ENCODE results near the gene DNAH2. TPM values are rescaled to one million over a fixed set of nuclear protein-coding genes. Genes with fewer than 3 reads are reported as not detected.

The DNAH2 gene
- total and polyA plus RNA-seq, 9 of the 15 experiments (the other 6 are each of a cell fraction or from before 2014, with no cell fraction given), result 0.03 TPM; not detected in 8

DNA sequence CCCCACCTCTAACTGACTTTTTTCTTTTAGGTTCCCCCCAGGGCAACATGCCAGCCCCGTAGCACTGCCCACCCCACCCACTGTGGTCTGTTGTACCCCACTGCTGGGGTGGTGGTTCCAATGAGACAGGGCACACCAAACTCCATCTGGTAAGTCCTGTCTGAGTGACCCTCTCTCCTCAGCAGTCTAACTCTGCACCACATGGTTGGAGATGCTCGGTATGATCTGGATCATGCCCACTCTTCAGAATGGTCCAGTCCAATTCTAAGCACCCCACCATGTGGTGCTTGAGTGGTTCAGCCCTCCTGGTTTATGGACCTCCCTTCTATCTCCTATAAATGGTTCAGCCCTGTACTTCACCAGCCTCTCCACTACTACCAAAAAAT, 122.3 kb downstream of the DNAH2 start:
- CTCF ChIA-PET (ENCODE audit: low intra/inter-chr PET ratio), result no interaction called here
- Histone ChIP-seq H3K4me1 (replicated peaks in 1 of 2; ENCODE audit: control insufficient read depth in 2 of 2, insufficient read depth in 2 of 2, low read length in 2 of 2) (peaks cover 42 to 66% of the 10 kb centered on the region in 2 experiments), H3K4me2 (ENCODE audit: insufficient read depth, low read length) (no peak overlapping the region), H3K9ac (ENCODE audit: insufficient read depth in 1 of 2, low read depth in 2 of 2, low read length in 2 of 2) (peak overlapping the region in 1 of 2 experiments; percentile 68; a peak in 1 of 4 replicates), H3K4me3 (no peak overlapping the region), H3K27me3 (ENCODE audit: control insufficient read depth in 2 of 2, insufficient read depth in 2 of 2, low read length in 2 of 2) (no peaks in the 10 kb centered on the region), H3K79me2 (ENCODE audit: control insufficient read depth, insufficient read depth, low read length) (peaks cover 53% of the 10 kb centered on the region), H3K9me1 (ENCODE audit: control insufficient read depth, insufficient read depth, low read length) (no peaks in the 10 kb centered on the region), H3K9me3 (replicated peaks; ENCODE audit: control insufficient read depth, insufficient read depth, low read depth, low read length) (no peaks in the 10 kb centered on the region), H3K36me3 (ENCODE audit: control insufficient read depth, insufficient read depth, low read length) (peaks cover 10% of the 10 kb centered on the region; the same call in 2 of the 3 replicates), H2AFZ (ENCODE audit: low read depth, low read length) (no peak overlapping the region), H3K27ac (ENCODE audit: extremely low read depth, low read depth, low read length) (peak overlapping the region; percentile 22; the same call in 1 of the 3 replicates), H4K20me1 (replicated peaks; ENCODE audit: control insufficient read depth, insufficient read depth, low read length) (peaks cover under 1% of the 10 kb centered on the region)
- BruUV-seq (replicated peaks), result no TSS peak
- 64% methylated on average over 2 of the region's 2 CpGs for WGBS (ENCODE audit: insufficient coverage, low coverage, missing lambda C conversion rate)
- intact Hi-C loops (cut with micrococcal nuclease), result loop anchor here (10.0 kb wide), 2 partner anchors 55 to 285 kb away; partner anchors contain the start of gene HES7
- DNase-seq (ENCODE audit: extremely low read depth in 1 of 4, low spot score in 3 of 4) (peak in 2 of 4 experiments; percentile 10 to 37), ATAC-seq (no peak), FAIRE-seq (no peak)
- POLR2A ChIA-PET, result no interaction called here
- in situ Hi-C loops (cut with MboI), result no loop called here
- no peak for TF ChIP-seq BCL6 (CRISPR knock-in tag; IDR thresholded peaks at IDR 0.05)
- no peak for TF ChIP-seq LCOR (CRISPR knock-in tag; IDR thresholded peaks at IDR 0.05)
- TF ChIP-seq DMBX1 (CRISPR knock-in tag; IDR thresholded peaks at IDR 0.05; ENCODE audit: borderline replicate concordance), result no peak
- TF ChIP-seq, protein P1, sequence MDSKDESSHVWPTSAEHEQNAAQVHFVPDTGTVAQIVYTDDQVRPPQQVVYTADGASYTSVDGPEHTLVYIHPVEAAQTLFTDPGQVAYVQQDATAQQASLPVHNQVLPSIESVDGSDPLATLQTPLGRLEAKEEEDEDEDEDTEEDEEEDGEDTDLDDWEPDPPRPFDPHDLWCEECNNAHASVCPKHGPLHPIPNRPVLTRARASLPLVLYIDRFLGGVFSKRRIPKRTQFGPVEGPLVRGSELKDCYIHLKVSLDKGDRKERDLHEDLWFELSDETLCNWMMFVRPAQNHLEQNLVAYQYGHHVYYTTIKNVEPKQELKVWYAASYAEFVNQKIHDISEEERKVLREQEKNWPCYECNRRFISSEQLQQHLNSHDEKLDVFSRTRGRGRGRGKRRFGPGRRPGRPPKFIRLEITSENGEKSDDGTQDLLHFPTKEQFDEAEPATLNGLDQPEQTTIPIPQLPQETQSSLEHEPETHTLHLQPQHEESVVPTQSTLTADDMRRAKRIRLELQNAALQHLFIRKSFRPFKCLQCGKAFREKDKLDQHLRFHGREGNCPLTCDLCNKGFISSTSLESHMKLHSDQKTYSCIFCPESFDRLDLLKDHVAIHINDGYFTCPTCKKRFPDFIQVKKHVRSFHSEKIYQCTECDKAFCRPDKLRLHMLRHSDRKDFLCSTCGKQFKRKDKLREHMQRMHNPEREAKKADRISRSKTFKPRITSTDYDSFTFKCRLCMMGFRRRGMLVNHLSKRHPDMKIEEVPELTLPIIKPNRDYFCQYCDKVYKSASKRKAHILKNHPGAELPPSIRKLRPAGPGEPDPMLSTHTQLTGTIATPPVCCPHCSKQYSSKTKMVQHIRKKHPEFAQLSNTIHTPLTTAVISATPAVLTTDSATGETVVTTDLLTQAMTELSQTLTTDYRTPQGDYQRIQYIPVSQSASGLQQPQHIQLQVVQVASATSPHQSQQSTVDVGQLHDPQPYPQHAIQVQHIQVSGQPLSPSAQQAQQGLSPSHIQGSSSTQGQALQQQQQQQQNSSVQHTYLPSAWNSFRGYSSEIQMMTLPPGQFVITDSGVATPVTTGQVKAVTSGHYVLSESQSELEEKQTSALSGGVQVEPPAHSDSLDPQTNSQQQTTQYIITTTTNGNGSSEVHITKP (IDR thresholded peaks at IDR 0.05; ENCODE audit: partially characterized antibody), result peak; percentile 99
- TF ChIP-seq PHF20 (IDR thresholded peaks at IDR 0.05; ENCODE audit: partially characterized antibody), result no peak
- no peak for TF ChIP-seq BRCA1 (IDR thresholded peaks at IDR 0.05)
- no peak for TF ChIP-seq BRCA1 (CRISPR knock-in tag; IDR thresholded peaks at IDR 0.05)
- no peak for TF ChIP-seq ZFPM2 (CRISPR knock-in tag; IDR thresholded peaks at IDR 0.05)
- no peak for TF ChIP-seq MTF1 (CRISPR knock-in tag; IDR thresholded peaks at IDR 0.05; ENCODE audit: borderline replicate concordance)
- TF ChIP-seq, protein P2, sequence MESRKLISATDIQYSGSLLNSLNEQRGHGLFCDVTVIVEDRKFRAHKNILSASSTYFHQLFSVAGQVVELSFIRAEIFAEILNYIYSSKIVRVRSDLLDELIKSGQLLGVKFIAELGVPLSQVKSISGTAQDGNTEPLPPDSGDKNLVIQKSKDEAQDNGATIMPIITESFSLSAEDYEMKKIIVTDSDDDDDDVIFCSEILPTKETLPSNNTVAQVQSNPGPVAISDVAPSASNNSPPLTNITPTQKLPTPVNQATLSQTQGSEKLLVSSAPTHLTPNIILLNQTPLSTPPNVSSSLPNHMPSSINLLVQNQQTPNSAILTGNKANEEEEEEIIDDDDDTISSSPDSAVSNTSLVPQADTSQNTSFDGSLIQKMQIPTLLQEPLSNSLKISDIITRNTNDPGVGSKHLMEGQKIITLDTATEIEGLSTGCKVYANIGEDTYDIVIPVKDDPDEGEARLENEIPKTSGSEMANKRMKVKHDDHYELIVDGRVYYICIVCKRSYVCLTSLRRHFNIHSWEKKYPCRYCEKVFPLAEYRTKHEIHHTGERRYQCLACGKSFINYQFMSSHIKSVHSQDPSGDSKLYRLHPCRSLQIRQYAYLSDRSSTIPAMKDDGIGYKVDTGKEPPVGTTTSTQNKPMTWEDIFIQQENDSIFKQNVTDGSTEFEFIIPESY (CRISPR knock-in tag; IDR thresholded peaks at IDR 0.05), result no peak
- TF ChIP-seq, protein P3, sequence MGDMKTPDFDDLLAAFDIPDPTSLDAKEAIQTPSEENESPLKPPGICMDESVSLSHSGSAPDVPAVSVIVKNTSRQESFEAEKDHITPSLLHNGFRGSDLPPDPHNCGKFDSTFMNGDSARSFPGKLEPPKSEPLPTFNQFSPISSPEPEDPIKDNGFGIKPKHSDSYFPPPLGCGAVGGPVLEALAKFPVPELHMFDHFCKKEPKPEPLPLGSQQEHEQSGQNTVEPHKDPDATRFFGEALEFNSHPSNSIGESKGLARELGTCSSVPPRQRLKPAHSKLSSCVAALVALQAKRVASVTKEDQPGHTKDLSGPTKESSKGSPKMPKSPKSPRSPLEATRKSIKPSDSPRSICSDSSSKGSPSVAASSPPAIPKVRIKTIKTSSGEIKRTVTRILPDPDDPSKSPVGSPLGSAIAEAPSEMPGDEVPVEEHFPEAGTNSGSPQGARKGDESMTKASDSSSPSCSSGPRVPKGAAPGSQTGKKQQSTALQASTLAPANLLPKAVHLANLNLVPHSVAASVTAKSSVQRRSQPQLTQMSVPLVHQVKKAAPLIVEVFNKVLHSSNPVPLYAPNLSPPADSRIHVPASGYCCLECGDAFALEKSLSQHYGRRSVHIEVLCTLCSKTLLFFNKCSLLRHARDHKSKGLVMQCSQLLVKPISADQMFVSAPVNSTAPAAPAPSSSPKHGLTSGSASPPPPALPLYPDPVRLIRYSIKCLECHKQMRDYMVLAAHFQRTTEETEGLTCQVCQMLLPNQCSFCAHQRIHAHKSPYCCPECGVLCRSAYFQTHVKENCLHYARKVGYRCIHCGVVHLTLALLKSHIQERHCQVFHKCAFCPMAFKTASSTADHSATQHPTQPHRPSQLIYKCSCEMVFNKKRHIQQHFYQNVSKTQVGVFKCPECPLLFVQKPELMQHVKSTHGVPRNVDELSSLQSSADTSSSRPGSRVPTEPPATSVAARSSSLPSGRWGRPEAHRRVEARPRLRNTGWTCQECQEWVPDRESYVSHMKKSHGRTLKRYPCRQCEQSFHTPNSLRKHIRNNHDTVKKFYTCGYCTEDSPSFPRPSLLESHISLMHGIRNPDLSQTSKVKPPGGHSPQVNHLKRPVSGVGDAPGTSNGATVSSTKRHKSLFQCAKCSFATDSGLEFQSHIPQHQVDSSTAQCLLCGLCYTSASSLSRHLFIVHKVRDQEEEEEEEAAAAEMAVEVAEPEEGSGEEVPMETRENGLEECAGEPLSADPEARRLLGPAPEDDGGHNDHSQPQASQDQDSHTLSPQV (IDR thresholded peaks at IDR 0.05), result no peak
- TF ChIP-seq MBD2 (IDR thresholded peaks at IDR 0.05; ENCODE audit: borderline replicate concordance, low read depth), result 0 out of 2 replicates have a peak, but pooled peaks have one; percentile 24
- TF ChIP-seq ATF7 (IDR thresholded peaks at IDR 0.05), result peak; percentile 93
- no peak for TF ChIP-seq FUS (optimal IDR thresholded peaks at IDR 0.05; ENCODE audit: low read depth, low read length)
- TF ChIP-seq PHB2 (IDR thresholded peaks at IDR 0.05; ENCODE audit: low read depth), result no peak

Measured in K562 (cell line).